Islet precursor cell (in vitro differentiated cells): ENCODE results near the gene CCSER1.

ENCODE experiments used
- DNase-seq: peaks from one replicate; pipeline ENCODE4 v3.0.0-alpha.2; 2018

Gene CCSER1

DNA sequence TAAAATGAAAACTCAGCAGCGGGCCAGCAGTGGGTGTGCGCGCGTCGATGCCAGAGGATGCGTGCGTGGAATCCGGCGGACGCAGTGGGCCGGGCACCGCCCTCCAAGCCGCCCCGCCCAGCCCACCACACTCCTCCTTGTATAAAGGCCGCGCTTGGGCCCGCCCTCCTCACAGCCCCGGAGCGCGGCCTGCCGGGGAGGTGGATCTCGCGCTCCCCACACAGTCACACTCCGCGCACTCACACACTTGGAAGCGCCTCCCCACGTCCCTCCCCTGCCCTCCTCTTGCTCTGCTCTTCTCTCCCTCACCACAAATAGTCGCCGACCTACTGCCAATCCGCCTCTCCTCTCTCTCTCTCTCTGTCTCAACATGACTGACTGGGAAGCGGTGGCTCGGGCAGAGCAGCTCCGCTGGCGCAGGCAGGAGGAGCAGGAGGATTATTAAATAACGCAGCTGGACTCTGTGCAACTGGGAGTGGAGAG lies at the start of gene CCSER1:
CCSER1 (plus strand) TSS at position 172 of the 483 bp plus-strand sequence.
- DNase-seq = peak; percentile 88

DNA sequence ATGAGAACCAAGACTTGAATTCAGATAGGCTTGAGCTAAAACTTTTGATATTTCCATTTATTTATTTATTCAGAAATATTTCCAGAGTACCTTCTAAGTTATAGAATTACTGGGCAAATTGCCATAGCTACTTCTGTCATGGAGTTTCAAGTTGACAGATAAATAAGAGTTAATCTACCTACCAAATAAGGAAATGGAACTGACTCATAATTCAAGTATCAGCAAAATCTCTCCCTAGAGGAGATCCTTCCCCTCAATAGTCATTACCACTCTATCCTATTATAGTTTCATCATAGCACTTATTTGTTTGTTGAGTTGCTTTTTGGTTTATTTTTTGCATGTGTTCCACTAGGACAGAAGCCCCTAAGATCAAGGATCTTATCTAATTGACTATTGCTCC lies 48.8 kb upstream of the CCSER1 start:
- no peak for DNase-seq

DNA sequence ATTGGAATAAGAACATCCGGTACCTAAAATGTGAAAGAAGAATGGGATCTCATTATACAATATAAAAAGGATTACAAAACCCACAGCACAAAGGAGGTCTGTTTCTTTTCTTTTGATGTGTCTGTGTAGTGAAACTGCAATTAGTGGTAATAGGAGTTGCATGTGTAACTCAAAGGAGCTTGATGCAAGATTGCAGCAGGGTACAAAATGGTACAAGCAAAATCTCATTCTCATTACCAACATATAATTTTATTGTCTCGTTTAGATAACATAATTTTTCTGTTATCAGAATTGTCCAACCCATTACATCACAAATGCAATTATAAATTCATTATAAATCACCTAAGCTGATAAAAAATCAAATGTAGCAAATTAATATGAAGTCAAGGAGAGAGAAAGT lies 47.1 kb upstream of the CCSER1 start:
- DNase-seq = no peak

DNA sequence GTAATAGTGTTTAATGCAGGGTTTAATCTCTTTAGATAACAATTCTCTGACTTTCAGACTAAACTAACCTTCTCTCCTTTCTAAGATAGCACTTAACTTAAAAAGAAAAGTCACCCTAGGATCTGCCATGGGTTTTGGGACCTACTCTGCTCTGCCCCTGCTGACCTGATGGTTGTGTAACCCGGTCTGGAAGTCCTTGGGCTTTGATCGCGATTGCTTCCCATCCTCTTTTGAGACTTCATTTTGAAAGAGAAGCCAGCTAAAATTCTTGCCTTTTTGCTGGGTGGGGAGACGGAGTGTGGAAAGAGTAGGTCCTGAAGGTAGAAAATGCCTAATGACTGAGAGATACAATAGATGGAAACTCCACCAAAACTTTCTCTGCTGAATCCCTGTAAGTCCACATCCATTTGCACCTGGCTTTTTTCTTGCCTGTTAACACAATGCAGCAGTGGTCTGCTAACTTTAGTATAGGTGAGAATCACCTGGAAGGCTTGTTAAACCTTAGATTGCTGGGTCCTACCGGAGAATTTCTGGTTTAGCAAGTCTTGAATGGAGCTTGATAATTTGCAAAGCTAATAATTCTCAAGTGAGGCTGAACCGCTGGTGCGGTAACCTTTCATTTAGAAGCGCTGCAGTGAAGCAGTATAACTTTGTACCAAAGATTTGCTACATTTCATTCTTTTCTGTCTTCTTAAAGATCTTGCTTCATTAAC lies 45.6 kb upstream of the CCSER1 start:
- no peak for DNase-seq

DNA sequence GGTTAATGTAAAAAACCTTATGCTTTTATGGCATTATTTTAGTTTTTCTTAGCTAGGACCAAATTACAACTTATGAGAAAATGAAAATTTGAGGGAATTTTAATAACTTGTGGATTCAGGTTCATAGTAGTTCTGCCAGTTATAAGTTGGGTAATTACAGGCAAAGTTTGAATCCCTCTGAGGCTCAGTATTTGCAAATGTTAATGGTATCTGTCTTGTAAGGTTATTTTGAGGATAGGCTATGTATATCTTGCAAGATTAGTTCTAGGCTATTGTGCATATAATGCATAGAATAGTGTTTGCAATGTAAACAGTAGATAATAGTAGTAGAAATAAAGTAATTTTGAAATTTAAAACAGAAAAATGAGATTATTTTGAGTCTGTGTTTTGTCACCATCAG lies 44.7 kb upstream of the CCSER1 start:
- no peak for DNase-seq

DNA sequence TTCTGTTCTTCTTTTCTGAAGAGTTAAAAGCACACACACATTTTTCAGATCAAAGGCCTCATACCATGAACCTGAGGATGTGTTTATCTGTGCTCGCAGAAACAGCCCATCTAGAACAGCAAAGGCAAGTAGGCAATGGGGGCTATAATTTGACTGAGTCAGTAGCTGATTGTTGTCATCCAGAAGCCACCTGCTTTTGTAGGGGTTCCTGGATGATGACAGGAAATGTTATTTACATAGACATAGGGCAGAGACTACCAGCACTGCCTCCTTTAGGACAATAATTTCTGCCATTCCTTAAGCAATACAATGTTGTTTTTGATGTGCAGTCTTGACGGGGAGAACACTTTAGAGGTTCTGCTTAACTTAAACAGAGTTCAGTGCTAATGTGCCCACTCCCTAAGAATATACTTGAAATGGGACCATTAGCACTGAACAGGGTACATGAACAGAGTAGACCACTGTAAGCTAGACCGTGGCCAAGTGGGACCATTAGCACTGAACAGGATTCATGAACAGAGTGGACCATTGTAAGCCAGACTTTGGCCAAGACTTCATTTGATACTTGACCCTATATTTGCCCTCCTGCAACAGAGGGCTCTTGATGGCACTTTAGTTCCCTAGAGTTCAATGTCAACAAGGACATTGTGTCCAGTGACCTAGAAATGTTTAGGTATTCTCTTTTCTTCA lies 42.8 kb upstream of the CCSER1 start:
- DNase-seq = no peak

DNA sequence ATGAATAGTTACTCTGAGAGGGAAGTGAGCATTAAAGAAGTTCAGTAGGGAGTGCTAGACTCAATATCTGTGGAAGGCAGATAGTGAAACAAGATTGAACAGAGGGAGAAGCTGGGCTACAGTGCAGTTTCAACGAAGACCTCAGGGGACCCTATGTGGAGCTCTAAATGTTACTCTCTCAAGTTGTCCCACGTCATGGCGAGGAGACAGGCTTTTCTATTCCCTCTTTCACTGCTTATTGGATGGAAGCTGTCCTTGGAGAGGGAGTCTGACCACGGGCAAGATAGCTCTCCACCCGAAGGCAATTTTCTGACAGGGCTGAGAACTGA lies 42.3 kb upstream of the CCSER1 start:
- DNase-seq = no peak

DNA sequence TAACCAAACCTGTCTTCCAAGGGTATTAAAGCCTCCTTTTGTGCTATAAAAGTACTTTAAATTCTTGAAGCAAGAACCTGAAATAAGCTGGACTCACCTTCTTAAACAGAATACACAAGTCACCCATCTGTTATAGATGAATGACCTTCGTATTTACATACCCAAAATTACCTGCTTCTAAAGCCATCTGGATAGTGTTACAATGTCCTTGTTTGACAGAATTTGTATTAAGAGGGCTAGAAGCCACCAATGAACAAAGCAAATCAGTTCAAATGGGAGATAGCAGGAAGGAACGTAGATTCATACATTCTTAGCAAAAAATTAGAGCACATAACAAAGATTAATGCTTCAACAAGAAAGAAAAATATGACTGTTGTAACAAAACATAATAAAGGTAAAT lies 33.7 kb upstream of the CCSER1 start:
- no peak for DNase-seq

DNA sequence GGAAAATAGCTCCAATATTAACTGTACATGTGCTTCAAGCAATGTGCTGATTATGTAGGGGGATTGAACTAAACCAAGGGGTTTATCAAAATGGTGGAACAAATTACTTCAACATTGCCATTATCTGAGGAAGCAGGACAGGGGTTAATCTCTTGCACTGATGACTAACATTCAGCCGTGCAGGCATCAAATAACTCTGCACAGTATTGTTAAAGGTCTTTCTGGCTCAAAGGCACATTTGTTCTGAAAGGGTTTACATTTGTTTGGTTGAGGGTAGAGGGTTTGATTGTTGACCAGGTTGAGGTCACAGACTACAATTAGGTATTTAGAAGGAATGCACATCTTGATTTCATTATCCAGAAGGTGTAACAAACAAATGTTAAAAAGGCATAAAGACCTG lies 32.2 kb upstream of the CCSER1 start:
- no peak for DNase-seq

DNA sequence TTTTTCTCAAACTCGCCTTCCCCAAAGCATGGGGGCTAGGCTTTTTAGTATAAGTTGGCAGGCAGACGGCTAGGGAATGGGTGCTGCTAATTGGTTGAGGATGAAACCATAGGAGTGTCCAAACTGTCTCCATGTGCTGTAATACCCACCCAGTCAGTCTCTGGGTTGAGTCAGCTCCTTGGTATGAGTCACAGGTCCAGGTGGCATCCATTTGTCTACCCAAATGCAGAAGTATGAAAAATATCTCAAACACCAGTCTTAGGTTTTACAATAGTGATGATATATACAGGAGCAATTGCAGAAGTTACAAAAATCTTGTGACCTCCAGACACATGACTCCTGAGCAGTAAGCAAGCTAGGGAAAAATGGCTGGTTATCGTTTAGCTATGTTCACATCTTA lies 27.4 kb upstream of the CCSER1 start:
- DNase-seq = no peak

DNA sequence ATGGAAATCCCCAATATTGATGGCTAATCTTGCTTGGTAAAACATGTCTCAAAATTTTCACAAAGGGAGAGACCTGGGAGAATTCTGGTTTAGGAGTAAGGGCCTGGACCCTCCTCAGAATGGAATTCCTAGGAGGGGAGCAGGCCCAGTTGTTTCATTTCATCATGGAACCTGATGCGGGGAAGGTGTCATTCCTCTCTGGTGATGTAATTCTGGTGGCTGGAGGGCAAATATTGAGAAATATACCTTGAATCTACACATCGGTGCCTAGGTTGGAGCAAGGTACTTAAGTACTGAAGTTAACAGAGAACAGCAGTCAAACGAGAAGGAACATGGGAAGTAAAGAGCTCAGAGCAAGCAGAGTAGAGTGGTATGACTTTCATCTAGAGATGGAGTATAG lies 23.2 kb upstream of the CCSER1 start:
- DNase-seq = no peak

DNA sequence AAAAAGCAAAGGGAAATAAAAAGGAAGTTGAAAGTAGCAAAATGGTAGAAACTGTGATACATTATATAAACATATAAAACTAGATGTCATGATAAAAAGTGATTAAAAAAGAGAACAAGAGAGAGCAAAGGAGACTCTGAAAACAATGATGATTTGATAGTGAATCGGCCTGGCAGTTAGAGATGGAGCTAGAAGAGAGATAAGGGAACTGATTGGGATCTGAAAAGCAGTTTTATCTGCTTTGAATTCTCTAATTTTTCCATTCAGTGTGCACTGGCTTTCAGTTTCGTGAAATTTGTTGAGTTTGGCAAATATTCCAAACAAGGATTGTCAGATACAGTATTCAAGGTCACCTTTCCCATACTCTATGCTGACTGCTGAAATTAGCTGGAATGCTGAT lies 21.9 kb upstream of the CCSER1 start:
- DNase-seq = no peak

DNA sequence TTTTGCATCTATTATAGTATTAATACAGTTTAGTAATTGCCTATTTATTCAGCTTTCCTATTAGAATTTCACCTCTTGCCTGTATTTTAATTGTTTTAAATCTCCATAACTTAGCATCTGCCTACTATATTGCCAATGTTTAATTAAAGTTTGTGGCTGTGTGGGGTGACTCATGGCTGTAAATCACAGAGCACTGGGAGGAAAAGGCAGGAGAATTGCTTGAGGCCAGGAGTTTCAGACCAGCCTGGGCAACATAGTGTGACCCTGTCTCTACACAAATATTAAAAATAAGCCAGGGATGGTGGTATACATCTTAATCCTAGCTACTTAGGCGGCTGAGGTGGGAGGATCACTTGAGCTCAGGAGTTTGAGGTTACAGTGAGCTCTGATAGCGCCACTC lies 14.5 kb upstream of the CCSER1 start:
- no peak for DNase-seq

DNA sequence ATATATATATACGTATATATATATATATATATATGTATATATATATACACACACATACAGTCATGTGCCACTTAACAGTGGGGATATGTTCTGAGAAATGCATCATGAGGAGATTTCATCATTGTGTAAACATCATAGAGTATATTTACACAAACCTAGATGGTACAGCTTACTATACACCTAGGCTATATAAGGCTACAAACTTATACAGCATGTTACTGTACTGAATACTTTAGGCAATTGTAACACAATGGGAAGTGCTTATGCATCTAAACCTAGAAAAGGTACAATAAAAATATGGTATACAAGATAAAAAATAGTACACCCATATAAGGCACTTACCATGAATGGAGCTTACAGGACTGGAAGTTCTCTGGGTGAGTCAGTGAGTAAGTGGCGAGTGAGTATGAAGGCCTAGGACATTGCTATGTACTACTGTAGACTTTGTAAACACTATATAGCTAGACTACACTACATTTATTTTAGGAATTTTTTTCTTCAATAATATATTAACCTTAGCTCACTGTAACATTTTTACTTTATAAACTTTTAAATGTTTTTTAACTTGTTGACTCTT lies 13.2 kb upstream of the CCSER1 start:
- no peak for DNase-seq

DNA sequence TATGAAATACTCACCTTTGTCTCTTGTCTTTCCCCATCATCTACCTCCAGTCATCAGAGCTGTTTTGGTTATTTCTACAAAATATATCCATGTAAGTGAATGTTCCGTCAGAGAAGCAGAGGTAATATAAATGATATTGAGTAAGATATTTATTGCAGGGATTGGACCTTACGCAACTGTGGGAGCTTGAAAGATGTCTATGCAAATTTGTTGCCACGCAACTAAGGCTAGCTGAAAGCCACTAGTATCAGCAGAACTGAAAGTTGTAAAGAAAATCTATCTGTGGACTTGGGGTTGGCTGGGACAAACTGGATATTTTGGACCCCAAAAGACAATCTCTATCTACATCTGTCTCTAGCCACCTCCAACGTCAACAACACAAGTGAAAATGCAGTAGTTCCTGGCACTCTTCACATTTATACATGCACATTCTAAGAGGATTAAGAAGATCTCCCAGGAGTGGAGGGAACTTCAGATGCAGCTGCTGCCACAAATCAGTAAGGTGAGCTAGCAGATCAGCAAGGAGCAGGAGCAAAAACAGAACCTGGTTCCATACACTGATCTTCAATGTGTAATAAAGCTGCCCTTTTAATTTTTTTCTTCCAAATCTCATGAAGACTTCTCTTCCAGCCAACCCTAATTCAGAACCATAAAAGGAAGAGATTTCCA lies 8.5 kb upstream of the CCSER1 start:
- DNase-seq = no peak

DNA sequence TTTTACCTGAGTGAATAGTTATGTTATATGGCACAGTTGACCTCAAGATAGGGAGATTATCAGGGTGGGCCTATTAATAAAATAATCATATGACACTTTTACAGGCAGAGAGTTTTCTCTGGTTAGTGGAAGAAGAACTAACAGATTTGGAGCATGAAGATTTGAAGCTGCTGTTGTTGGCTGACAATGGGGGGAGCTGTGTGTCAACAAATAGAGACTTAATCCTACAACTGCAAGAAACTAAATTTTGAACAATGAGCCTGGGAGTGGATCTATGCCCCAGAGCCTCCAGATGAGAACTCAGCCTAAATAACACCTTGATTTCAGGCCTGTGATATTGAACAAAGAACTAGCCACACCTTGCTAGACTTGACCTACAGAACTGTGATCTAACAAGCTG lies 7.2 kb upstream of the CCSER1 start:
- DNase-seq = no peak

DNA sequence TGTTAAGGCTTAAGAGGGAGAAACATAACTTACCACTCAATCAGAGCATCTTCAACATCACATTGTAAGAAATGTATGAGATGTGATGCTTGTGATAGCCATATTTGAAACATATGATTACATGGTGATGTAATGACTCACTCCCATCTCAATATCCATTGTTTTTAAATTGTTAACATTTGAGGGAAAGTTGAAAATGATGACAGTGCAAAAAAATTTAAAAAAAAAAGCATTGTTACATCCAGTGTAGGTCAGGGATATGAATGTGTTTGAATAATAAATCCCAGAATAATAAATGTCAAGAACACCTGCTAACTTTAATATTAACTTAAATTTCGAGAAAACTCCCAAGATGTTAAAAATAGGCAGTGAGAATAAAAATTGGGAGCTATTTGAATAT lies 6.4 kb upstream of the CCSER1 start:
- DNase-seq = no peak

DNA sequence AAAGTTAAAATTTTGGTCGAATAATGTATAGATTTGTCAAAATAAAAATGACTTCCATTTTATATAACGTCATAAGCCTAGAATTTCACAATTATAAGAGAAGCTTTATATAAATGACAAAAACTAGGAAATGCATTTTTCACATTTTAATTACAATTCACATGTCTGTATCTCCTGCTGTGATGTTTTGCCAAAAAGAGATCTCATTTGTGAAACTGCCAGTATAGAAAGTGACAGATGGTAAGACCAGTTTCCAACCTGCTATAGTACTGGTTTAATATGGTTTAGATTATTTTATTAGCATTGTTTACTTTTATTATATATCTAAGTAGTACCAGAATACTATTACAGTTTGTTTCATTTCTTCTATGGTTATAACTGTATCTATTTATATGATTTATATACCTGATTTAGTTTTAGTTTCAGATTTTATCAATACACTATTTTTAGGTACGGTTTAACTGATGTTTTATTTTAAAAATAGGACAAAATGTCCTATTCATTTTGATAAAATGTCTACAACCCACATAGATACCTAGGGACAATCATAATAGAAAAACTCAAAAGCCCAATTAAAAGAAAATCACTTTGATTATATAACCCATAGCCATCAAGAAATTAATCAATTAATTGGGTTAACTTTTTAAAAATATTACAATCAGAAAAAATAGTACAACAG lies 5.4 kb upstream of the CCSER1 start:
- no peak for DNase-seq

DNA sequence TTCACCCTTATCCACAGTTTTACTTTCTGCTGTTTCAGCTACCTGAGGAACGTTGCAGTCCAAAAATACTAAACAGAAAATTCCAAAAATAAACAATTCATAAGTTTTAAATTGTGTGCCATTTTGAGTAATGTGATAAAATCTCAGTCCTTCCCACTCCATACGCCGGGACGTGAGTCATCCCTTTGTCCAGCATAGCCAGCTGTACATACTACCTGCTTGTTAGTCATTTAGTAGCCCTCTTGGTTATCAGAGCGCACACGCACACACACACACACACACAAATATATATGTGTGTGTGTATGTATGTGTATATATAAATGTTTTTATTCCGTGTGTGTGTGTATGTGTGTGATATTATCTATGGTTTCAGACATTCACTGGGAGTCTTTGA lies 4.8 kb upstream of the CCSER1 start:
- peak; percentile 56 for DNase-seq

DNA sequence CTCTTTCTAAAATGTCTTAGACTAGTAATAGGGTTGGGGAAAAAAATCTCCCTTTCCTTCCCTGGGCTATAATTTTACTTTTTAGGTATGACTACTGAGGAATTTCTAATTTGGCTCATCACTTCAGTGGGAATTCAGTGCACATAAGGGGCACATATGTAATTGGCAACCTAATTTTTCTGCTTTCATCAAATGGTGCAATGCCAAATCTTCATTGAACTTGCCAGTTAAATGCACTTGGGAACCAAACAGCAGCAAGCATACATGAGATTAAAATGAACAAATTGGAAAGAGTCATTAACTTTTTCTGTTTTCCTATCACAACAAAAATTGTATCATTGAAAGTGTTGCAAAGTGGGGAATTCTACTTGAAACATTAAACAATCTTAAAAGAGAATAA lies 2.9 kb upstream of the CCSER1 start:
- DNase-seq = no peak

DNA sequence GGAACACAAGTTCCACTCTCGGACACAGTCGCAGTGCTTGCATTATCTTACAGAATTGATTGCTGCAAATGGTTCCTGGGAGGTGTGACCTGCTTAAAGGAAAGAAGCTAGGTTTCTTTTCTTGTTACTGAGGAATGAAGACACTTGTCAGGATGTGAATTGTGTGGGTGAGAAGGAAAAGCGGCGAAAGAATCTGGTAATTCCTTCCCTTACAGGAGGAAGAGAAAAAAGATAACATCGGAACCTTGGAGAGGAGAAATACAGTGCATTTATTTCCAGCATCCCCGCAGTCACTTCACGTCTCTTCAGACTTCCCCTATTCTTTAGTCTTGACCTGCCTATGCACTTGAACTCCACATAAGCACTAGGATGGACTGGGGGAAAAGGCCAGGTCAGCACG lies 389 bp upstream of the CCSER1 start:
- DNase-seq = no peak

DNA sequence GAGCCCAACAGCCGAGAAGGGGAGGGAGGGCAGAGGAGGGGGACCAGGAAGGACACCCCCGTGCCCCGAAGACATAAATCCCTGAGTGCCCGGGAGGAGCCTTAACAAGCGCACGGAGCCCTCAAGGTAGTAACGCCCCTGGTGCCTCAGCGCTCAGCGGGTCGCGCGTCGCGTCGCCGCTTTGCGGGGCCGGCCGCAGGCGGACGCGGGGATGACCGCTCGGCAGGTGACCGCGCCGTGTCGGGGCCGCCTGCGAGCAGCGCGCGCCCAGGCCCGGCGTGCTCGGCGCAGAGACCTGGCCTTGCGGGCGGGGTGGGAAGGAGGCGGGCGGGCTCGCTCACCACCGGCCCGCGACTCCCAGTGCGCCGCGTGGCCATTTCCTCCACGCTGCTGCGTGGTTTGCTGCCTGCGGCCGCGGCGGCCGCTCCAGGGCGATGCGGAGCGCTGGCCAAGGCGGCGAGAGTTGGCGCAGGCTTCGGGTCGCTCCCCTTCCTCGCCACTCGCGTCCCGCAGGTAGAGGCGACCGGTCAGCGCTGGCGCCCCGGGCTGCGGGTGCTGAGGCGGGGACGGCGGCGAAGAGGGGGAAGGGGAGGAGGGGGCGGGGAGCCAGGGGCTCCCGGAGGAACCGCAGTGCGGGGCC lies 632 bp downstream of the CCSER1 start:
- peak; percentile 58 for DNase-seq

DNA sequence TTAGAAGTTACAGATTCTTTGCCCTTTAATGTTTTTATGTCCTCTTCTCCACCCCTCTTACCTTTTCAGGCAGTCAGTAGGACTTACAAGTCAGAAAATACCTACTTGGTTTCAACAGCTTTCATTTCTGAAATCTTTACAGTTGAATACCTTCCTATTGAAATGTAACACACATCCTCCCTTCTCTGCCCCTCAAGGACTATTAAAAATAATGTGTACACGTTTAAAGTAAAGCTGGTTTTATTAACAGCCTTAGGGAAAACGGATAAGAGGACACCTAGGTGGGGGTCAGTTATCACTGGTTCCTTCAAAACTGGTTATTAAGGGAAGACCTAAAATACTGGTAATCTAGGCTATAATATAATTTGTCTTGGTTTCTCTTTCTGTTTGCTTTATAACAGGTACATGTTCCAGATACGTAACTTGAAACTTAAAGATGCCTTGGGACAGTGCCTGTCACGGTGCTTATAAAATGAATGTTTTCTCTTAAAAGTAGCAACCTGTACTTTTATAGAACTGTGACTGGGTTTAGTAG lies 1.8 kb downstream of the CCSER1 start:
- no peak for DNase-seq
